ENCODE measurements around the gene HPCAL1.

DNA sequence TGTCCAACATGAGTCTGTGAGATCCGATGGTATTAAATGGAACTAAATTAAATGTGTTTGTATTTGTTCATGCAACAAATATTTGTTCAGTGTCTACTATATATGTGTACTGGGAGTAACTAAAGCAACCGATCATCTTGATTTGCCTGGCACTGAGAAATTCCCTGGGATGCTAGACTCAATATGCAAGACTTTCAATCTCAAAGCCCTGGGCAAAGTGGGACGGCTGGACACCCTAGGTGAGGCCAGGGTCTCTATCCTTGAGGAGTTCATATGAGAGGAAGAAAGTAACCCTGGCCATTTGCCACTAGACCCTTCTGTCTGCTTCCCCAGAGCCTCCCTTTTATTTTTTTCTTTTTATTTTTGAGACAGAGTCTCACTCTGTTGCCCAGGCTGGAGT, 44.0 kb upstream of the HPCAL1 start:
- TF ChIP-seq, protein P1, sequence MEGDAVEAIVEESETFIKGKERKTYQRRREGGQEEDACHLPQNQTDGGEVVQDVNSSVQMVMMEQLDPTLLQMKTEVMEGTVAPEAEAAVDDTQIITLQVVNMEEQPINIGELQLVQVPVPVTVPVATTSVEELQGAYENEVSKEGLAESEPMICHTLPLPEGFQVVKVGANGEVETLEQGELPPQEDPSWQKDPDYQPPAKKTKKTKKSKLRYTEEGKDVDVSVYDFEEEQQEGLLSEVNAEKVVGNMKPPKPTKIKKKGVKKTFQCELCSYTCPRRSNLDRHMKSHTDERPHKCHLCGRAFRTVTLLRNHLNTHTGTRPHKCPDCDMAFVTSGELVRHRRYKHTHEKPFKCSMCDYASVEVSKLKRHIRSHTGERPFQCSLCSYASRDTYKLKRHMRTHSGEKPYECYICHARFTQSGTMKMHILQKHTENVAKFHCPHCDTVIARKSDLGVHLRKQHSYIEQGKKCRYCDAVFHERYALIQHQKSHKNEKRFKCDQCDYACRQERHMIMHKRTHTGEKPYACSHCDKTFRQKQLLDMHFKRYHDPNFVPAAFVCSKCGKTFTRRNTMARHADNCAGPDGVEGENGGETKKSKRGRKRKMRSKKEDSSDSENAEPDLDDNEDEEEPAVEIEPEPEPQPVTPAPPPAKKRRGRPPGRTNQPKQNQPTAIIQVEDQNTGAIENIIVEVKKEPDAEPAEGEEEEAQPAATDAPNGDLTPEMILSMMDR (IDR thresholded peaks at IDR 0.05) = no peak
- no peak for TF ChIP-seq POLR2A (IDR thresholded peaks at IDR 0.05)

Measured in right lobe of liver (tissue), 4 donors.